Neuronal stem cell (in vitro differentiated cells): ENCODE results near the gene PIP5K1A.

Experiments used
- DNase-seq: peaks from one replicate; pipeline ENCODE4 v3.0.0-alpha.2; 2013; ENCODE audit warnings: low spot score
- H2AFZ ChIP-seq: one replicate; pipeline ENCODE4 v1.6.1; 2013; ENCODE audit warnings: mild to moderate bottlenecking, low read length, inconsistent platforms
- H2AK5ac ChIP-seq: 2 replicates; pipeline ENCODE4 v1.6.1; 2013; ENCODE audit warnings: low read depth, mild to moderate bottlenecking, inconsistent platforms, low read length, moderate library complexity, mixed read lengths
- H2BK120ac ChIP-seq: 2 replicates; pipeline ENCODE4 v1.6.1; 2013; ENCODE audit warnings: low read depth, mild to moderate bottlenecking, inconsistent platforms, low read length, moderate library complexity, mixed read lengths
- H2BK12ac ChIP-seq: one replicate; pipeline ENCODE4 v1.6.1; 2013; ENCODE audit warnings: low read length, inconsistent platforms
- H2BK15ac ChIP-seq: 2 replicates; pipeline ENCODE4 v1.6.1; 2013; ENCODE audit warnings: mild to moderate bottlenecking, low read length, inconsistent platforms, mixed read lengths
- H2BK5ac ChIP-seq: one replicate; pipeline ENCODE4 v1.6.1; 2013; ENCODE audit warnings: inconsistent platforms, mild to moderate bottlenecking, low read length, moderate library complexity
- H3K14ac ChIP-seq: one replicate; pipeline ENCODE4 v1.6.1; 2013; ENCODE audit warnings: low read length, inconsistent platforms
- H3K18ac ChIP-seq: 2 replicates; pipeline ENCODE4 v1.6.1; 2013; ENCODE audit warnings: low read length, inconsistent platforms
- H3K23ac ChIP-seq: 2 replicates; pipeline ENCODE4 v1.6.1; 2013; ENCODE audit warnings: low read depth, mild to moderate bottlenecking, mixed read lengths, low read length, inconsistent platforms; ENCODE audit not compliant: poor library complexity
- H3K27ac ChIP-seq: replicated peaks from 3 replicates; pipeline ENCODE4 v1.5.1; 2013; ENCODE audit warnings: low read length, inconsistent platforms
- H3K27me3 ChIP-seq, 3 experiments: 2 replicates each; pipeline ENCODE4 v1.6.1; 2013; ENCODE audit warnings: low read length in 3 of 3, mild to moderate bottlenecking in 2 of 3, inconsistent platforms in 1 of 3, low read depth in 1 of 3, mixed read lengths in 1 of 3, moderate library complexity in 1 of 3; ENCODE audit not compliant: control insufficient read depth in 3 of 3, insufficient read depth in 3 of 3
- H3K36me3 ChIP-seq, 2 donors: replicated peaks in 1 of 2; 2 replicates each; pipeline ENCODE4 v1.6.1; 2013; ENCODE audit warnings: low read length in 2 of 2; ENCODE audit not compliant: control insufficient read depth in 2 of 2, insufficient read depth in 2 of 2
- H3K4ac ChIP-seq: 2 replicates; pipeline ENCODE4 v1.6.1; 2013; ENCODE audit warnings: inconsistent platforms, mild to moderate bottlenecking, low read length, moderate library complexity
- H3K4me1 ChIP-seq, 2 donors: 1 replicate in 1 of 2; 2 replicates in 1 of 2; pipeline ENCODE4 v1.6.1; 2013; ENCODE audit warnings: low read length in 2 of 2, low read depth in 1 of 2; ENCODE audit not compliant: control insufficient read depth in 2 of 2, insufficient read depth in 1 of 2
- H3K4me2 ChIP-seq: one replicate; pipeline ENCODE4 v1.6.1; 2013; ENCODE audit warnings: mild to moderate bottlenecking, low read length, inconsistent platforms; ENCODE audit not compliant: insufficient read depth, poor library complexity, severe bottlenecking
- H3K4me3 ChIP-seq, 2 donors: 2 replicates each; pipeline ENCODE4 v1.5.1; 2013; ENCODE audit warnings: low read length in 2 of 2, mild to moderate bottlenecking in 2 of 2, inconsistent platforms in 1 of 2, moderate library complexity in 1 of 2
- H3K79me1 ChIP-seq: one replicate; pipeline ENCODE4 v1.6.1; 2013; ENCODE audit warnings: low read depth, mild to moderate bottlenecking, inconsistent platforms, low read length, moderate library complexity
- H3K9ac ChIP-seq: one replicate; pipeline ENCODE4 v1.6.1; 2013; ENCODE audit warnings: mild to moderate bottlenecking, low read depth, low read length, inconsistent platforms; ENCODE audit not compliant: poor library complexity
- H3K9me3 ChIP-seq, 2 donors: replicated peaks in 1 of 2; 2 replicates each; pipeline versions ENCODE3 to v1.6.1; 2013; ENCODE audit warnings: low read length in 2 of 2, mild to moderate bottlenecking in 2 of 2, inconsistent platforms in 1 of 2, low read depth in 1 of 2, mixed read lengths in 1 of 2, moderate library complexity in 1 of 2; ENCODE audit not compliant: control insufficient read depth in 2 of 2, insufficient read depth in 1 of 2
- H4K8ac ChIP-seq: one replicate; pipeline ENCODE4 v1.6.1; 2013; ENCODE audit warnings: low read depth, mild to moderate bottlenecking, inconsistent platforms, low read length, moderate library complexity
- H4K91ac ChIP-seq: one replicate; pipeline ENCODE4 v1.6.1; 2013; ENCODE audit warnings: low read length, low read depth, mild to moderate bottlenecking, inconsistent platforms; ENCODE audit not compliant: poor library complexity
- WGBS, 2 donors: extraction: QIAGEN DNeasy Blood & Tissue Kit; methylation state at CpG; one replicate each; pipeline ENCODE4 v1.1.7; 2013; ENCODE audit warnings: missing lambda C conversion rate in 2 of 2, mixed read lengths in 1 of 2; ENCODE audit not compliant: insufficient read length in 2 of 2, insufficient replicate concordance in 1 of 2; ENCODE audit errors: extremely low coverage in 2 of 2; 5-methylcytosine and 5-hydroxymethylcytosine counted together

PIP5K1A gene

GRCh38 chr1:151165738-151166504, 32.4 kb upstream of the PIP5K1A start, which contains the start of the genes LYSMD1 and SCNM1:
Gene LYSMD1 (minus strand): TSS chr1:151165902. CDS start chr1:151165258, 644 bp downstream.
Gene SCNM1 (plus strand): TSS chr1:151166144. CDS start chr1:151166153, 9 bp downstream.
- H4K8ac ChIP-seq, result peak within 1 kb of the TSS; percentile 6
- H3K9ac ChIP-seq, result peak within 1 kb of the TSS; percentile 74
- peaks cover 4% of the 10 kb centered on the region for H3K79me1 ChIP-seq
- H3K27me3 ChIP-seq, result no peaks in the 10 kb centered on the region
- peak within 1 kb of the TSS; percentile 42 for H3K18ac ChIP-seq
- no CpG with 5 or more reads among the region's 38 CpGs for WGBS, 2 donors
- H2AFZ ChIP-seq, result peak within 1 kb of the TSS; percentile 93
- H2BK12ac ChIP-seq, result no peak within 1 kb of the TSS
- peak within 1 kb of the TSS; percentile 85 to 88 for H3K4me3 ChIP-seq
- H2BK120ac ChIP-seq, result no peak within 1 kb of the TSS
- H2BK15ac ChIP-seq, result no peak within 1 kb of the TSS
- peaks cover 7 to 9% of the 10 kb centered on the region in 2 donors for H3K4me1 ChIP-seq
- H3K4me2 ChIP-seq, result peak within 1 kb of the TSS; percentile 70
- no peak within 1 kb of the TSS for H2BK5ac ChIP-seq
- no peaks in the 10 kb centered on the region for H3K9me3 ChIP-seq
- H3K14ac ChIP-seq, result peak within 1 kb of the TSS; percentile 48
- no peak within 1 kb of the TSS for H2AK5ac ChIP-seq
- peak within 1 kb of the TSS; percentile 63 for H3K27ac ChIP-seq
- no peak within 1 kb of the TSS for H4K91ac ChIP-seq
- peaks cover 23 to 49% of the 10 kb centered on the region in 2 donors for H3K36me3 ChIP-seq
- peak; percentile 95 for DNase-seq
- peak within 1 kb of the TSS; percentile 62 for H3K23ac ChIP-seq
- H3K4ac ChIP-seq, result no peak within 1 kb of the TSS

GRCh38 chr1:151166505-151166956, 31.8 kb upstream of the PIP5K1A start:
- Histone ChIP-seq H4K91ac (no peak overlapping the region), H3K4ac (no peak overlapping the region), H4K8ac (no peak overlapping the region), H3K4me1 (peaks cover 7 to 9% of the 10 kb centered on the region in 2 donors), H3K79me1 (peaks cover 4% of the 10 kb centered on the region), H3K18ac (peak overlapping the region; percentile 27), H2BK120ac (no peak overlapping the region), H2BK15ac (no peak overlapping the region), H3K27me3 (no peaks in the 10 kb centered on the region), H3K23ac (peak overlapping the region; percentile 62), H2AK5ac (no peak overlapping the region), H3K9me3 (no peaks in the 10 kb centered on the region), H2BK5ac (no peak overlapping the region), H2BK12ac (no peak overlapping the region), H3K4me3 (peak overlapping the region; percentile 84 to 88), H3K14ac (no peak overlapping the region), H3K4me2 (peak overlapping the region; percentile 70), H3K36me3 (peaks cover 23 to 51% of the 10 kb centered on the region in 2 donors), H2AFZ (peak overlapping the region; percentile 89), H3K27ac (no peak overlapping the region), H3K9ac (peak overlapping the region; percentile 31)
- WGBS, 2 donors, result no CpG with 5 or more reads among the region's 15 CpGs
- no peak for DNase-seq

- no peak overlapping the region for H3K4ac ChIP-seq
- no peak overlapping the region for H2BK5ac ChIP-seq
- H2BK12ac ChIP-seq, result no peak overlapping the region
- H3K4me2 ChIP-seq, result no peak overlapping the region
- H3K36me3 ChIP-seq, result peaks cover 22 to 47% of the 10 kb centered on the region in 2 donors
- H3K27ac ChIP-seq, result no peak overlapping the region
- no peak overlapping the region for H2AK5ac ChIP-seq
- no peak overlapping the region for H3K14ac ChIP-seq
- H4K91ac ChIP-seq, result no peak overlapping the region
- H4K8ac ChIP-seq, result peak overlapping the region; percentile 6
- H3K18ac ChIP-seq, result no peak overlapping the region
- no peak overlapping the region for H3K23ac ChIP-seq
- H3K4me1 ChIP-seq, result peaks cover 7 to 9% of the 10 kb centered on the region in 2 donors
- H2BK15ac ChIP-seq, result no peak overlapping the region
- no peak for DNase-seq
- H3K9ac ChIP-seq, result no peak overlapping the region
- no CpG with 5 or more reads among the region's 6 CpGs for WGBS, 2 donors
- H3K79me1 ChIP-seq, result peaks cover 4% of the 10 kb centered on the region
- H3K4me3 ChIP-seq, result peak overlapping the region in 1 of 2 donors; percentile 88
- H2BK120ac ChIP-seq, result no peak overlapping the region
- H3K9me3 ChIP-seq, result no peaks in the 10 kb centered on the region
- no peak overlapping the region for H2AFZ ChIP-seq
- H3K27me3 ChIP-seq, result no peaks in the 10 kb centered on the region
These were observed 31.2 kb upstream of the PIP5K1A start for GRCh38 chr1:151167116-151167515.

- H3K4me2 ChIP-seq, result no peak overlapping the region
- no peak overlapping the region for H2BK12ac ChIP-seq
- H2AFZ ChIP-seq, result no peak overlapping the region
- H3K9me3 ChIP-seq, result no peaks in the 10 kb centered on the region
- WGBS, 2 donors, result no CpG with 5 or more reads among the region's 5 CpGs
- H3K23ac ChIP-seq, result no peak overlapping the region
- no peak overlapping the region for H3K9ac ChIP-seq
- H2BK15ac ChIP-seq, result no peak overlapping the region
- H3K14ac ChIP-seq, result no peak overlapping the region
- H3K79me1 ChIP-seq, result peaks cover 4% of the 10 kb centered on the region
- no peak overlapping the region for H2AK5ac ChIP-seq
- H3K18ac ChIP-seq, result no peak overlapping the region
- DNase-seq, result no peak
- no peak overlapping the region for H3K4me3 ChIP-seq
- no peak overlapping the region for H3K27ac ChIP-seq
- H3K4me1 ChIP-seq, result peaks cover 3 to 7% of the 10 kb centered on the region in 2 donors
- no peak overlapping the region for H4K91ac ChIP-seq
- no peak overlapping the region for H4K8ac ChIP-seq
- no peak overlapping the region for H3K4ac ChIP-seq
- peaks cover 35 to 73% of the 10 kb centered on the region in 2 donors for H3K36me3 ChIP-seq
- no peak overlapping the region for H2BK5ac ChIP-seq
- H3K27me3 ChIP-seq, result no peaks in the 10 kb centered on the region
- H2BK120ac ChIP-seq, result no peak overlapping the region
These were observed 27.2 kb upstream of the PIP5K1A start for GRCh38 chr1:151171190-151171589.
